G401.6 (cell line): ENCODE results near the gene SEMA3F.
A peak's percentile ranks its signal among the peaks of the same experiment; 100 is the strongest.

ENCODE experiments used
- FAIRE-seq: peaks from 2 replicates; lab custom pipeline; 2012; peaks lifted over from hg19 to GRCh38; lab: Jason Lieb, UNC

The SEMA3F gene

DNA sequence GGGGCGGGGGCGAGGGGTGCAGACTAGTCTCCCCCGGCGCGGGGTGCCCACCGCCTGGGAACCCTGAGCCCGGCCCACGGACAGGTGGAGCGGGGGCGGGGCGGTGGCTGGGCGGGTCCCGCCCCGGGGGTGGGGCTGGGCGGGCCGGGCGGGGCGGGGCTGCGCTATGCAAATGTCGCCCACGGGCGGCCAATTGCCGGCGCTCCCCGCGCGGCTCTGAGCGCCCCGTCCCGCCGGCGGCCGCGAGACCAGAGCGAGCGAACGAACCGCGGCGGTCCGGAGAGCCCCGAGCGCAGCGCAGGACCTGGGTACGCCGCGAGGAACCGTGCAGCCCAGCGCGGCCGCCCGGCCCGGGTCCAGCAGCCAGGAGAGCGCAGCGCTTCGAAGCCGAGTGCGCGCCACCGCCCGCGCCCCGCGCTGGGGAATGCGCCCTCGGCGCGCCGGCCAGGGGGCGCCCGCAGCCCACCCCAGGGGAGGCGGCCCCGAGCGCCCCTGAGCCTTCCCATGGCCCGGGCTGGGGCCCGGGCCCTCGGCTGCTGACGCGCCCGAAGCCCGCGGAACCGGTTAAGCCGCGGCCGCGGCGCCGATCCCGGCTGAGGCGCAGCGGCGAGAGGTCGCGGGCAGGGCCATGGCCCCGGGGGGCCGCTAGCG lies at the start of gene SEMA3F:
SEMA3F (plus strand) TSS at position 485 of the 651 bp plus-strand sequence. CDS start 4,299 bp downstream, outside the sequence.
- no peak for FAIRE-seq

DNA sequence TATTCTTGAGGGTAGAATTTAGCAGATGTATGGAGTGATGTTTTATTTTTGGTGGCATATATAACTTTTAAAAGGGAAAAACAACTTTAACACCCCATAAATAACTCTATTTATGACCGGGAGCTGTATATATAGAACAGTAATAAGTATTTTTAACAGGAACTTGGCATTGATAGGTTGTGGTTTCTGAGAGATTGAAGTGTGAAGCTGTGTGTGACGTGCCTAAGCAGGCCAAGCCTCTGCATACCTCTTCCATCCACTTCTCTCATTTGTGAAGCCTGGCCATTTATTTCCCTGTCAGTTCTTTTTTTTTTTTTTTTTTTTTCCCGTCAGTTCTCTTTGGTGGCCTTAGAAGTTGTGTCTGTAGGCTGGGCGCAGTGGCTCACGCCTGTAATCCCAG lies 43.4 kb upstream of the SEMA3F start:
- FAIRE-seq = no peak

DNA sequence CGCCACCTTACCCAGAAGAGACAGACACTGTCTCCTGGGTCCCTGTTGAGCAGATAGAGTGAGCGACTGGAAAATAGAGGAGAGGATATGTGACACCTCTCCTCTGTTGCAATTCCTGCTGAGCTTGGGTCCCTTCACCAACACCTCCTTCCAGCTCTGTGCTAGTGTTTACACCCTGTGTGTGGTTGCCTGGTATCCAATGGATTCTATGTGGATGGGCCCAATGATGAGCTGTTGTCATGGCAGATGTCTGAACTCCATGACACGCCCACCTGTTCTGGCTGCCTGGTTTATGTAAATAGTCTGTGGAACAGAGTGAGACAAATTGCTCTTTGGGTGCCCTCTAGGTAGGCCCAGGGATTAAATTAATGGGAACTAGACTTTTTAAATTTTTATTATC lies 42.7 kb upstream of the SEMA3F start:
- no peak for FAIRE-seq

DNA sequence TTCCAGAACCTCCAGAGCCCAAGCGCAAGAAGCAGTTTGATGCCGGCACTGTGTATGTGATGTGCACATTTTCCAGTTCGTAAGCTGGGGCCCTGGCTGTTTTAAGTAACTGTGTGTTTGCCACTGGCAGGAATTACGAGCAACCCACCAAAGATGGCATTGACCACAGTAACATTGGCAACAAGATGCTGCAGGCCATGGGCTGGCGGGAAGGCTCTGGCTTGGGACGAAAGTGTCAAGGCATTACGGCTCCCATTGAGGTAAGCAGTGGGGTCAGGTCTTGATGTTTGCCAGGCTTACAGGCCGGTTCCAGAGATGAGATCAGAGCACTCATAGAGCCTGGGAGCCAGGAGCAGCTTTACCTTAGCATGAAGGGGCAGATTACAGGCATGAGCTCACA lies 38.0 kb upstream of the SEMA3F start:
- FAIRE-seq = no peak

DNA sequence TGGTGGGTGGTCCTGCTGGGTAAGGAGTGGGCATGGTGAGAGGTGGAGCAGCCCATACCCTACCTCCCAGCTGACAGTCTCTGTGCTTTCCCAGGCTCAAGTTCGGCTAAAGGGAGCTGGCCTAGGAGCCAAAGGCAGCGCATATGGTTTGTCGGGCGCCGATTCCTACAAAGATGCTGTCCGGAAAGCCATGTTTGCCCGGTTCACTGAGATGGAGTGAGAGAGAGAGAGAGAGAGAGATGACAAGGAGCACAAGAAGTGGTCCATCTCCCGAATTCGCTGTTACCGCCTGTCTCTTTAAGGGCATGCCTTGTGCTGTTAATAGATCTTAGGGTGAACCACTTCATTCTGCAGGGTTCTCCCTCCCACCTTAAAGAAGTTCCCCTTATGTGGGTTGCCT lies 36.9 kb upstream of the SEMA3F start:
- no peak for FAIRE-seq

DNA sequence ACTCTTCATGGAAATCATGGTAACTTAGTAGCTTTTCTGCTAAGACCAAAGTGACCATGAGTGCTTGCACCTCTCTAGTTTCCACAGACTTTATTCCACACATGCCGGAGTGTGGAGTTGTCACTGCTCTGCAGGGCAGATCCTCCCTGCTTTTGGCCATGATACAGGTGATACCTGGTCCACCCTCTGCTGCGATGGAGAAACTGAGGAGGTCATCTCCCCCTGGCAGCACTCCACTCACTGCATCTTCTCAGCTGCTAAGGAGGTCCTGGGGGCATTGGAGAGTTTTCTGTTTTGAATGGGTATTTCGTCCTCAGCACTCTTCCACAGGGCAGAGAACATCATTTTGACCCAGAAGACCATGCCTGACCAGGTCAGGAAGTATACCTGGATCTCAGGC lies 35.3 kb upstream of the SEMA3F start:
- no peak for FAIRE-seq

DNA sequence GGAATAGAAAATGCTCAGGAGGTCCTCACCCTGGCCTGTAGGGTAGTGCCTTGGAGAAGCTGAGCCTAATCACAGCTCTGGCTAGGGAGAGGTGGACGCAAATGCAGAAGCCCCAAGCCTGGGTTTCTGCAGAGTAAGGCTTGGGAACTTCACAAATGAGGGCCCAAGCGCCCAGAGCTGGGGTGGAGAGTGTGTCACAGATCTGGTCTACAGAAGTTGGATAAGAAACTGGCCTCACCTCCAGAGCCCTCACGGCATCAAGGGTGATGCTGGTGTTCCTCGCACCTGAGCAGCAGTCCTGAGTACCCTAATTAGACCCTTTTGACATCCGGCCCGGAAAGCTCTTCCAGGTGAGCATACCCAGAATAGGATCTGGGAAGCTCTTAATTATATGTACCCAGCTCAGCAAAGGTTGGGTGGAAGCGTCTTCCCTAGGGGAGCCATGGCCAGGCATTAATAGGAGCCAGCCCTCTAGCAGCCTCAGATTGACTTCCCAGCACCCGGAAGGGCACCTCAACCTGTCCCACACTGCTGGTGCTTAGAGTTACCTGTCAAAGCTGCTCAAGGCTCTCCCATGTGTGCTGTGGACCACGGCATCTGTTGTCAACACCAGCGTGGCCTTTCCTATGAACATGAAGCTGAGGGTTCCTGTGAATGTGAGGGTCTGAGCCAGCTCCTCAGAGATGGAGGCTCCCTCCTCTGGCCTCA lies 34.6 kb upstream of the SEMA3F start:
- no peak for FAIRE-seq

DNA sequence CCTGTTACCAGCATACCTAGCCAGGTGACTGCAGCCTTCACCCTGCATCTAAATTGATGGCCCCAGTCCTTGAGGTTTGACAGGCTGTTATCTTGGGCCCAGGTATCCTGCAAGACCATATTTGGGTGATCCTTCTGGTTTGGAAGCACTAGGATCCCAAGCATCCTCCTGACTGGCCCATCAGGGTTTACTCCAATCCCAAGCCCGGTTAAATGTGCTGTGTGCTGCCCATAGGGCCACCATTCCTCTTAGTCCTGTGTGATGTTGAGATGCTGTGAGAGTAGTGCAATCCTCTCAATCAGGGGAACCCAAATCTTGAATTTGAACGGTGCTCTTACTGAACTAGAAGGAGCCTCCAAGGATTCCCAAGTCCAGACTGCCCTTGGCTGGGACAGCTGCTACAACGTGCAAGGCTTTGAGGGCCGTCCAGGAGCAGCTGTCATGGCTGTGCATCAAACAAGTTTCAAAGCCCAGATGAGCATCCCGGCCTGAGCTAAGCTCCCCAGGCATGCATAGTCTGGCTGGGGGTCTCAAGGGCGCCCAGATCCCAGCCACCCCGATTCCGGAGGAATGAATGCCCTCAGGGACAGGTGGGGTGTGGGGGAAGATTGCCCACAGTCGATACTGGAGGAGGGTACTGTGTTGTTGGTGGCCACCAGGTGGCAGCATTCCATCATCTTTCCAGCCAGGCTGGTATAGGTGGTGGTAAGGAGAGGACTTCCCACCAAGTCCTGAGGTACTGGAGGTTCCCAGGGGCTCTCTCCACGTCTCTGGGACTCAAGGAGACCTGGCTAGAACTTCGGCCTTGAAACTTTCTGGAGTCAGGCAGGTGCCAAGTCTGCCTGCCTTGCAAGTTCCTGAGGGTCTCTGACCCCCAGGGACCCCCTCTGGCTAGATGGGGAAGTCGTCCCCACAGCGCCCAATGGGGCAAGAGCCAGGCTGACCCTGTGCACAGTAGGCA lies 33.8 kb upstream of the SEMA3F start:
- peak; percentile 91 for FAIRE-seq

DNA sequence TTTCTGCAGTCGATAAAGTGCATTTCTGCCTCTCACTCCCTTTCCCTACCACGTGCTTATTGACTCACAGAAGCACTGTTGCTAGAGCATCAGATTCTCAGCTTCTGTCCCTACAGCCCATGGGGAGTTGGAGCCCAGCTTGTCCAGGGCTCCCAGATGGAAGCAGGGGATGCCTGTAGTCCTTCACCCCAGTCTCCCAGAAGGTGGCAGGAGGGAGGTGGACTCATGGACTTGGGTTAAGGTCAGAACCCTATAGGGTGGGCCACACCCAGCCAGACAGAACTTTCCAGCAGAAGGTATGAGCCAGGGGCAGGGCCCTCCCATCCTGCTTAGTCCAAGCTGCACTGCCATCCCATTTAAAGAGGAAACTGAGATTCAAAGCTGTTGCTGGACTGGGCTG lies 33.1 kb upstream of the SEMA3F start:
- no peak for FAIRE-seq

DNA sequence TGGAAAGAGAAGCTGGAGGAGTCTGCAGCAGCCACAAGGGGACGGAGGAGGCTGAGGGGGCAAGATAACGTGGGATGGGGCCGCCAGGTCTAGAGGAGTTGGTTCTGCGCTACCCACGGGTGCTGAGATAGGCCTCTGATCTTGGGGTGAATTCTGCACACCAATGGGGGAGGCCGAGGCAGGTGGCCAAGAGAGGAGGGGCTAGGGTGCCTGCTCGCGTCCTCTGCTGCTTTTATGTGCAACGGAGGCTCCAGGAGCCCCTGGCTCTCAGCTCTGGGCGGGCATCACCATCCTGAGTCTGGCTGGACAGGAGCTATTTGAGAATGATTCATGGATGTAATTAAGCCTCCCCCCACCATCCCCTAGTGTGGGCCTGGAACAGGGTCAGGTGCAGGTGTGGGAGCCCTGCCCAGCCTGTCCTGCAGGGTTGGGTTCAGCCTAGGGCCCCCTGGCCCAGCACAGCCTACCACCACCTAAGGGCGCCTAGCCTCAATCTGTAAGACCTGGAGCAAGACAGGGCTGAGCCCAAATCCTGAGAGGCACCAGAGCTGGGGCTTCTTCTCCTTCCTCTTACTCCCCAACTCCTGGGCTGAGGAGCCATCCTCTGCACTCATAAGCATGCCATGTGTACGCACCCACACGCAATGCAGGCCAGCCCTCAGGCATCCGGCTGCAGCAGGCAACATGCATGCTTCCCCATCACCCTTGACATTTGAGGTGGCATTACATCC lies 32.3 kb upstream of the SEMA3F start:
- no peak for FAIRE-seq

DNA sequence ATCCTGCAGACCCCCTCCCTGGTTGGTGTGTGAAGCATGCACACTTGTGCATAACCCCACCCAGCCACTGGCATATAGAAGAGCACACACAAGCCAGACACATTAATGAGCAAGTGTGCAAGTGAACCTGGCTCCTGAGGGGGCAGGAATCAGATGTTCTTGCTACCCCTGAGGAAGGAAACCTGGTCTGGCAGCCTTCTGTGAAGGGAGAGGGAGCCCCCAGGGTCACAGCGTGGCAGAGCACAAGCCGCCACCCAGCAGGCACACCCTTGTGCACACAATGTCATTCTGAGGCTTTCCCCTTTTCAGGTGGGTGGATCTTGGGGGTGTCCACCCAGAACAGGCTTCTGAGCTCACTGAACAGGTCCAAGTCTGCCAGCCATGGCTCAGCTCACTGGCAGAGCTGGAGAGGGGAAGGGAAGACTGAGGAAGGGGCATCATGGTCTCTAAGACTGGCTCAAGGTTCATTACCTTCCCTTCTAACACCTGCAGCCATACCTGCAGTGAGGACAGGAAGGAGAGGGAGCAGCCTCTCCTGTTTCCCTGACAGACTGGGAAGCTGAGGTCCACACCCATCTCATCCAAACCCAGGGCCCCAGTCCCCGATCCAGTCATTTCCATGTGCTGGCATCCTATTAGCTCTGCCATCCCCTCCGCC lies 31.6 kb upstream of the SEMA3F start:
- no peak for FAIRE-seq

DNA sequence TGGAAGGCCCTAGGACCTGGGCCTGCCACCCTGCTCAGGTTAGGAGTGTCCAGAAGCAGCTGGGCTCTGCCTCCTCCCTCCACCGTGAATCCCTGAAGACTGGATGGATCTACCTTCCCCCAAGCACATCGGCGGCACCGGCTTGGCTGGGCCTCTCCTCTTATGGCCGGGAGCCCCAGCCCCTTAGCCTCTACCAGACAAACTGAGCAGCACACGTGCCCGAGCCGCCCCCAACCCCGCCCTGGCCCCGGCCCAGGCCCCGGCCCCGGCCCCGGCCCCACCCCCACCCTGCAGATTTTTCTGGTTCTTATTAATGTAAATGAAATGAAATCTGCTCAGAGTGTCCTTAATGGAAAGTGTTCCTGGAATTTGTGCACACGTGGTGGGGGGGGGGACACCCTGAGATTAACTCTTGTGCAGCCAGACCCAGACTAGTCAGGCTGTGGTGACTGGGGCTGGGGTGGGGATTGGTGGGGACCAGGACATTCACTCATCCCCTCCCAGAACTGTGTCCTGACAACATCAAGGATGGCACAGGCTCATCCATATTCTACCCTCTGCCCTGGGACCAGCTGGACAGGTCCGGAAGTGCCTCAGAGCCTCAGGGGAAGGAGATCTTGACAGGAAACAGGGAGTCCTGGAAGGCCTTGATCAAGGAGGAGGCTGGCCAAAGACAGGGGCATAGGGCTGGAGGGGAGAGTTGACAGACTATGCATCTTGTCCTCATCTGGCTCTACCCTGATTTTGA lies 30.9 kb upstream of the SEMA3F start:
- FAIRE-seq = no peak

DNA sequence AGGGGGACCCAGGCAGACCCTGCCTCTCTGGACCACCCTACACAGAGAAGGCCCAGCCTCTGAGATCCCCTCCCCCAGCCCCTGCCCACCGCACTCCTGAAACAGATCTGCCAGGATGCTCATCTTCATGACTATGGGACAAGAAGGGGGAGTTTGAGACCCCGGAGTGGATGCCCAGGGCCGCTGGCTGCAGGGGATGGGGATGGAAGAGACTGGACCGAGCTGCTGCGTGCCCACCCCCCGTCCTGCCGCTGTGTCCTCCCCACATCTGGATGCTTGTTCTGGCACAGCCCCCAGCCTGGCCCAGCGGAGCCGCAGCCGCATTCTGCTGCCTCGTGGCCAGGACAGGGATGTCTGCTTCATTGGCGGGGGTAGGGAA lies 30.3 kb upstream of the SEMA3F start:
- no peak for FAIRE-seq

DNA sequence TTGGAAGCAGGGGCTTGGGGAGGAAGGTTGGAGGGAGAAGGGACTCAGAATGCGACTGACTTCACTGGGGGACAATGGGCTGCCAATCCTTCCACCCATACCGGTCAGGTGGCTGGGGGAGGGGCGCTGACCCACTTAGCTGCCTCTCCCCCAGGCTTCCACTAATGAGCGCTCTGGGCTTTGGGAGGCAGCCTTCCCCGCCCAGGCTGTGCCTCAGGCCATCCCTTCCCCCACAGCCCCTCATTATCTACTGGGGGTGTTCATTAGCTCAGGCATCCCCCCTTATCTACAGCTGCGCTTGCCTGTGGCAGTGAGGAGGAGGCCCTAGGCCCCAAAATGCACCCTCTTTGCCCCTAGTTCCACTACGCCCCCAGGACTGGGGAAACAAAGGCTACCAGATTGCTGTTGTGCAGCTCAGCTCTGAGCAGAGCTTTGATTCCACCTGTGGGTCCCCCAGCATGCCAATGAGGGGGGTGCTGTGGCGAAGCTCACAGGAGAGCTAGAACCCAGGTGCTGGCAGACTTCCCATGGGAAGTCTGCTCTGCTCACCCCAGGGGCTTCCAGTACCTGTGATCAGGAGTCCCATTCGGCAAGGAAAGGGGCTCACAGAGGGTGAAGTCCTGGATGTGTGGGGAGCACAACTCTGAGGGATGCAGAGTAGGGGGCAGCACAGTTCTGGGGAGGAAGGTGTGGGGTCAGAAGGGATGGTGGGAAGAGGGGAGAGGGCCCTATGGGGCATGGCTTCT lies 29.4 kb upstream of the SEMA3F start:
- FAIRE-seq = no peak

DNA sequence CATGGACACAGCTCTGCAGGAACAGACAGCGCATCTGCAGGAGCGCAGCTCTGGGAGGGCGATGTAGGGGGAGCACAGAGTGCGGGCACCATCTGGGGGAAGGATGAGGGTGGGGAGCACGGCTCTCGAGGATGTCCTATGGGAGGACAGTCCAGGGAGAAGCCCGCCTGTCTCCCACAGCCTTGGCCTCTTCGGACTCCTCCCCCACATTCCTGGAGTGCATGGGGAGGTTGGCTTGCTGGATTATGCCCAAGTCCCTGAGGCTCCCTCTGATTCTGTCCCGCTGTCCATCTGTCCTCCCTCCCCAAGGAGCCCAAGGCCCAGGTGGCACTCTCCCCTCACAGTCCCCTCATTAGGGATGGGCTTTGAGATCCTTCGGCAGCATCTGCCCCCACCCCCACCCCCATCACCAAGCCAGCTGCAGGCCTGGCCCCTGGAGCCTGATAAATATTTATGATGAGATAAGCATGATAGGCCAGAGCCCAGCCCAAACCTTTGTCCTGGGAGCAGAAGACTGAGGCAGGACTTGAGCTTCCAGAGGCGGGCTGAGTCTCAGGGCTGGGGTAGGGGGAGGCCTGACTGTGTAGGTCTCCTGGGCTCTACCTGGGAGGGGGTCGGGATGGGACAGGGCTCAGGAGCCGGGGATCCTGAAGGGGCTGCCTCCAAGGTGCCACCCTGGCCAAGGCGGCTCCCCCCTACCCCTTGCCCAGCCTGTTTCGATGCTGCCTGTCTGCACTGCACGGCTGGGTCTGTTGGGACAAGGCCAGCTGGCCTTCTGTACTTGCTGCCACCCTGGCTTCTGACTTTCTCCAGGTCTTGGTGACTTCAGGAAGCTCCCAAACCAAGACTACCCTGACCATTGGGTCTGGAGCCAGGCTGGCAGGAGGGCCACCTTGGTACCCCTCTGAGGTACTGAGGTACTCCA lies 28.6 kb upstream of the SEMA3F start:
- FAIRE-seq = no peak

DNA sequence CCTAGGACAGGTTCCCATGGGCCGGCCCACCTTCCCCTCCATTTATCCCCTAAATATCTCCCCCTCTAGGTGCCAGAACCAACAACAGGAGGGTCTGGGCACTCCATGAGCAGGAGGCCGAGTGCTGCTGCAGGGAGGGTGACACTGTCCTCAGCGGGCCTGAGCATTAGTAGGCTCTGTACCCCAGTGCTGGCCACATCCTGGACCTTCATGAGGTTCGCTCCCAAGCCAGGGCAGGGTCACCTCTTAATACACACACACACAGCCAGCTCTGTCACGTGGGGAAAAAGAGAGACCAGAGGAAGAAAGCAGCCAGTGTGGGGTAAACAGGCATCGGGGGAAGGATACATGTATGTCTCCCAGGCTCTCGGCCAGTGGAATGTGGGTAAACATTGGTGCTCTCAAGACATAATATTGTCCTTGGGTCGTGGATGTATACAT lies 27.9 kb upstream of the SEMA3F start:
- FAIRE-seq = no peak

DNA sequence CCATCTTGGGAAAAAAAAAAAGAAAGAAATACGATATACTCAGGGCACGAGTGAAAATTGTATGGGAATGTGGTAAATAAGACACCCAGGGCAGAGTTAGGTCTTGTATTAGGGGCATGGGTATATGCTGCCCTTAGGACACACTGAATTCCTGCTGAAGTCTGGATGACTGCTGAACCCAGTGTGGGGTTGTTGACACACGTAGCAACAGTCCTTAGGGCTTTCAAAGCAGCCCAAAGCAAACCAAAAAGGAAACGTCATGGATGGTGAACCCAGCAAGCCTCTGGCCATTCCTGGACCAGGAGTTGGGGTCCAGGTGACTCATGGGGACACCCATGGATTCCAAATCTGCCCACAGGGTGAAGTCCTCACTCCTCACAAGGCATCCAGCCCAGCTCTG lies 27.1 kb upstream of the SEMA3F start:
- no peak for FAIRE-seq

DNA sequence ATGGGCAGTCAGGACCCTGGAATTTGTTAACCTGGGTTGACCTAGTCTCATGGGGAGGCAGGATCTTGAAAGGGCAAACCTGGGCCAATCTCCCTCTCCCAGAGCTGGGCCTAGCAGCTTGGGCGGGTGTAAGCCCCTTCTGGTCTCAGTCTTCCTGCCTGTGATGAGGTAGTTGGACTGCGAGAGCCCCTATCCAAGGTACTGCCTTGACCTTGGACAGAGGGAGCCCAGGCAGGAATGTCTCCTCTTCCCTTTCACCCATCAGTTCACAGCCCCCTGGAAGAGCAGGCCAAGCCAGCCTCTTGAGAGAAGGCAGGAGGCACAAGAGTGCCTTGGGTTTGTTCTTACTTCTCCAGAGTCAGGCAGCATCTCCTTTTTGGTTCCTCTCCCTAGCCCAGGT lies 24.7 kb upstream of the SEMA3F start:
- FAIRE-seq = no peak
